A673 (cell line): ENCODE data around the gene GEMIN4.

Source experiments
- EZH2 ChIP-seq: fragments of 200-600 bp; sonication (generic); IDR thresholded peaks from 2 replicates; pipeline ENCODE4 v1.6.1; 2017; ENCODE audit warnings: borderline replicate concordance, low read depth, mild to moderate bottlenecking, mixed read lengths, antibody characterized with exemption, low read length; ENCODE audit not compliant: poor library complexity, severe bottlenecking
- TF ChIP-seq, protein P1 (sequence below): fragments of 300-800, 200-600 bp; sonication (generic); conservative IDR thresholded peaks from 2 replicates; pipeline ENCODE4 v1.5.1; 2017; ENCODE audit warnings: low read depth, mild to moderate bottlenecking, antibody characterized with exemption, low read length, moderate library complexity, mixed read lengths

GRCh38 chr17:746181-746580, 5.9 kb downstream of the GEMIN4 start:
- TF ChIP-seq, protein P1, sequence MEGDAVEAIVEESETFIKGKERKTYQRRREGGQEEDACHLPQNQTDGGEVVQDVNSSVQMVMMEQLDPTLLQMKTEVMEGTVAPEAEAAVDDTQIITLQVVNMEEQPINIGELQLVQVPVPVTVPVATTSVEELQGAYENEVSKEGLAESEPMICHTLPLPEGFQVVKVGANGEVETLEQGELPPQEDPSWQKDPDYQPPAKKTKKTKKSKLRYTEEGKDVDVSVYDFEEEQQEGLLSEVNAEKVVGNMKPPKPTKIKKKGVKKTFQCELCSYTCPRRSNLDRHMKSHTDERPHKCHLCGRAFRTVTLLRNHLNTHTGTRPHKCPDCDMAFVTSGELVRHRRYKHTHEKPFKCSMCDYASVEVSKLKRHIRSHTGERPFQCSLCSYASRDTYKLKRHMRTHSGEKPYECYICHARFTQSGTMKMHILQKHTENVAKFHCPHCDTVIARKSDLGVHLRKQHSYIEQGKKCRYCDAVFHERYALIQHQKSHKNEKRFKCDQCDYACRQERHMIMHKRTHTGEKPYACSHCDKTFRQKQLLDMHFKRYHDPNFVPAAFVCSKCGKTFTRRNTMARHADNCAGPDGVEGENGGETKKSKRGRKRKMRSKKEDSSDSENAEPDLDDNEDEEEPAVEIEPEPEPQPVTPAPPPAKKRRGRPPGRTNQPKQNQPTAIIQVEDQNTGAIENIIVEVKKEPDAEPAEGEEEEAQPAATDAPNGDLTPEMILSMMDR = no peak
- TF ChIP-seq EZH2 = no peak
